ENCODE measurements around the gene CBLL1. TPM values are rescaled to one million over a fixed set of nuclear protein-coding genes. Genes with fewer than 3 reads are reported as not detected.

CBLL1 gene
- total and polyA plus RNA-seq, 2 donors from 2014 or later, result 5.6 to 22.4 TPM

- H3K9me3 ChIP-seq (ENCODE audit: control insufficient read depth in 2 of 3, insufficient read depth in 1 of 3, low read length in 3 of 3), result no peaks in the 10 kb centered on the region
- H3K27ac ChIP-seq (ENCODE audit: low read depth in 2 of 2, low read length in 2 of 2), result no peak overlapping the region
- H3K27me3 ChIP-seq (ENCODE audit: control insufficient read depth, insufficient read depth, low read length), result no peaks in the 10 kb centered on the region
- no peak overlapping the region for H3K9ac ChIP-seq (ENCODE audit: low read length in 3 of 3)
- FAIRE-seq (no peak), DNase-seq (no peak)
- H3K36me3 ChIP-seq (ENCODE audit: control insufficient read depth in 2 of 3, insufficient read depth in 3 of 3, low read length in 3 of 3), result no peaks in the 10 kb centered on the region
- no peak overlapping the region for H3K4me3 ChIP-seq (ENCODE audit: low read length in 3 of 3)
- TF ChIP-seq CTCF (IDR thresholded peaks at IDR 0.05; ENCODE audit: borderline replicate concordance, extremely low read depth, insufficient read depth), result no peak
- H3K4me1 ChIP-seq (ENCODE audit: control insufficient read depth in 2 of 3, insufficient read depth in 2 of 3, low read depth in 1 of 3, low read length in 3 of 3), result no peaks in the 10 kb centered on the region
- intact Hi-C loops (cut with DNase I), result no loop called here
Measured at GRCh38 chr7:107810626-107811025, 66.7 kb downstream of the CBLL1 start.

Other genes starting within 250 kb of the CBLL1 start
- gene COG5, start 180.2 kb upstream of the CBLL1 start, total RNA-seq, result 45.7 TPM
- gene COG5, start 180.2 kb upstream of the CBLL1 start, polyA plus RNA-seq (ENCODE audit: insufficient read depth, low read depth, low replicate concordance), result 8.6 TPM
- gene DUS4L, start 180.2 kb upstream of the CBLL1 start, total RNA-seq, result 8.4 TPM
- gene DUS4L, start 180.2 kb upstream of the CBLL1 start, polyA plus RNA-seq (ENCODE audit: insufficient read depth, low read depth, low replicate concordance), result 7.3 TPM
- 50.2 TPM for gene BCAP29, start 163.9 kb upstream of the CBLL1 start, total RNA-seq
- gene BCAP29, start 163.9 kb upstream of the CBLL1 start, polyA plus RNA-seq (ENCODE audit: insufficient read depth, low read depth, low replicate concordance), result 31.2 TPM
- 2.5 TPM for gene SLC26A4, start 83.3 kb upstream of the CBLL1 start, total RNA-seq
- 7.3 TPM for gene SLC26A4, start 83.3 kb upstream of the CBLL1 start, polyA plus RNA-seq (ENCODE audit: insufficient read depth, low read depth, low replicate concordance)
- 0.25 TPM for gene SLC26A3, start 59.1 kb downstream of the CBLL1 start, total RNA-seq
- gene SLC26A3, start 59.1 kb downstream of the CBLL1 start, polyA plus RNA-seq (ENCODE audit: insufficient read depth, low read depth, low replicate concordance), result 0.32 TPM
- 78.6 TPM for gene DLD, start 147.0 kb downstream of the CBLL1 start, total RNA-seq
- 153 TPM for gene DLD, start 147.0 kb downstream of the CBLL1 start, polyA plus RNA-seq (ENCODE audit: insufficient read depth, low read depth, low replicate concordance)